Stimulated activated CD8-positive, alpha-beta memory T cell treated with anti-CD3 and anti-CD28 coated beads, Interleukin-4, amount 100 ng/mL, for 4 hours (primary cell): ENCODE results near the gene MYRIP.

Source experiments
- DNase-seq, 2 donors: peaks; one replicate each; pipeline ENCODE4 v3.0.0-alpha.2; 2020; ENCODE audit warnings: low read depth in 2 of 2, low spot score in 1 of 2

The MYRIP gene

DNA sequence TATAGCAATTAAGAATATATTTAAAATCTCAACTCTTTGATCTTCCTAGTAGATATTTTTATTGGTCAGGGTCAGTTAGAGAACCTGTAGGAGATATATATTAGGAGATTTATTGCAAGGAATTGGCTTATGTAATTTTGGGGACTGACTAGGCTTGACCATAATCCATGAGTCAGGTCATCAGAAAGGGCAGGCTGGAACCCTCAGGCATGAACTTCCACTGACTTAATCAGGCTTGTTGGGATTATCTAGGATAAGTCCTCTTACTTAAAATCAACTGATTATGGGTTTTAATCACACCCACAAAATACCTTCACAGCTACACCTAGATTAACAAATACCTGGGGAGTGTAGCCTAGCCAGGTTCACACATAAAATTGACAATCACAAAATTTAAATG is 156.1 kb downstream of the MYRIP start:
- DNase-seq: no peak

DNA sequence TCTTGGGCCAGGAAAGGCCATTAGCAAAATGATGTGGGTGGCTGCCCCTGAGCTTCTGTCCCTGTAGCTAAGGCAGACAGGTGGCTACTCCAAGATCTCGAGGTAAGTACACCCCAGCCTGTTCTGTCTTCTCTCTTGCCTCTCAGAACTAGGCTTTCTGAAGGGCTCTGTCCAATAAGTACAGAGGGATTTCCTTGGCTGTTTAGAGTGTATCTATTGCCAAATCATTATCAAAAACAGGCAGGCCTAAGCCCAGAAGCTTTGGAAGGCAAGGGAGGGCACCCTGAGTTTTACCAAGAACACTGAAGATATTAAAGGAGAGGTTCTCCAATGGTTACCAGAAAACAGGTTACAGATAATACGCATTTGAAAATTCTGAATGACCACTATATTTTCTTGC is 156.6 kb downstream of the MYRIP start:
- DNase-seq: no peak

DNA sequence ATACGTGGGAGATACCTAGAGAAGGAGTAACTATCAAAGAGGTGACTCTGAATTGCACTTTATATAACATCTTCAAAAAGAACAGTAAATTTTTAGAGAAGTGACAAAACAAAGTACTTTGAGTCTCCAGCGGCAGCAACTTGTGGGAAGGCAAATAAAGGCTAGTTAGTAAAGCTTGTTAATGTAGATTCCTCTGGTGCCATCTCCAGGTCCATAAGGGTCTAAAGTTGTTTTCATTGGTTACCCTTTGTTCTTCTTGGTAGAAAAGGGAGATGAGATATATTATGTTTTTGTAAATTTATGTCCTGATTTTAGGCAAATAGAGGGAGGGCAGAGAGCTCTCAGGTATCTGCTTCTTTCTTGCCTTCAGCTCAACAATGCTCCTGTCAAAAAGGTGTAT is 161.6 kb downstream of the MYRIP start:
- no peak for DNase-seq

DNA sequence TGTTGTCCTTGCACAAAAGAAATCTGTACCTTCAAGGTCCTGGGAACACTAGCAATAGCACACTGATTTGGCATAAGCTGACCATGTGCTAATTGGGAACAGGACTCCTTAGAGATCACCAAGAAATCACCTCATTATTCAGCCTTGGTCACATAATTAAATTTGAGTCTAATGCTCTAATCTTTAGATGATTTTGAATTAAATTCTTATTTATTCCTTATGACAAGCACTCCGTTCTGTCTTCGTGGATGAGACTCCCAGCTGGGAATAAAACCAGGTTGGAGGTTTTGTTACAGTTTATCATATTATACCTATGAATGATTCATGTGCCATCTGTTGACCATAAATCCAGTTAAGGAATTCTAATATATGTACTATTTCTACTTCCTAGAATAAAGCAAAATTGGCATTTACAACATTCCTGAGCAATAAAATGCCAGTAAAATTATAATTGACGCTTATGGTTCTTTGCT is 162.2 kb downstream of the MYRIP start:
- DNase-seq: no peak

DNA sequence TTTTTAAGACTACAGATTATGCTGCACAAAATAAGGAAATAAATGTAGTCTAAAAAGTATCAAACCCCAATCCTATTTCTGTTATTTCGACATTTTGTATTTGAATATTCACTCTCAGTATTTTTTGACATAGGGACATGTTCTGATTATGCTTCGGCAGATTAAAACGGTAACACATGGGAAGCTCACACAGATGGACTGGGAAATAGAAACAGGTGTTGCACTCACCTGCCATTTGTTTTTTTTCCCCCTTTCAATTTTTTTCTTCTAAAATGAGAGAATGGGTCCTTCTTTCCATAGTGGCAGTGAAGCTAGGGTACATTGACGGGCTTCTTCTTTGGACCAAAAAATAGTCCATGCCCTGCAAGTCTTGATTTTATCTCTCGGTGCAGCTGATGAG is 163.1 kb downstream of the MYRIP start:
- DNase-seq: no peak

DNA sequence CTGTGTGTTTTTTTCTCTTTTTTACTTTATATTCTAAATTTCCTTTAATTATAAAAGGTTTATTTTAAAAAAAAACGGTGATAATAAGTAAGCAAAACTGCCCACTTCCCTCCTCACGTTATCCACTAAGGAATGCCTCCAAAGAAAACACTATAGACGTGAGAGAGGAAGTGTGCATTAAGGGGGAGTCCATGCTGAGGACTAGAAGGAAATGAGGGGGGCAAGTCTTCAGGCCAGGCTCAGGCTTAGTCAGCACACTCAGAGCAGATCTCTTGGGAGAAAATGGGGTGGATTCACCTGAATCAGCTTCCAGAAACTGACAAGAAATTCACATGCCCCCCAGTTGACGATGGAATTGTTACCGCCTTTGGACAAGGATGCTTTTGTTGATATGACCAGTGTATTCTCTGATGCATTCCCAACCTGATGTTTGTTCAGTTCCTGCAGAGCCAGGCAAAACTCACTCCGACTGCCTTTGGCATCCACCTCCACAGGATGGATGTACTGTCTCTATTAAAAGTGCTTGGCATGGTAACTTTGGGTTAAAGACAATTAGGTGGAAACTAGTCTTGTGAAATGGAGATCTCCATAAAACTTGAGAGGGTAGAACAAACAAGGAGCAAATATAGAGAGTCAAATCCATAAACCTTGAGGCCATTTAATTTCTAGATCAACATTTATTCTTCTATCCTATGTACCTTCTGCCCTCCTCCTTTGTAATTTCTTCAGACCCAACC is 167.8 kb downstream of the MYRIP start:
- no peak for DNase-seq

DNA sequence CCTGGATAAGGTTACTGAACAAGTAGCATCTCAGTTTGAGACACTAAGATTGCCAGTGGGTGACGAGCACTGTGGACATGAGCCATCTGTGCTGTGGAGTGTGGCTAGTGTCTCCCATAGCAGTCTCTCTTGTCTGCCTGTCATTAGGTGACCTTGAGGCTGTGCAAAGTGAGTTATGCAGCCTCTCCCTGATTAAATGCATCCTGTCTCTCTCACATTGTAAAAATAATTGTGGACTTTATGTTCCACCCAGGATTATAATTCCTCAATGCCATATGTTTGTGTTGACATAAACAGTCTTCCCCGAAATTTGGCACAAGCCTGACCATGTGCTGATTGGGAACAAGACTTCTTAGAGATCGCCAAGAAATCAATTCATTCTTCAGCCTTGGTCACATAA is 168.9 kb downstream of the MYRIP start:
- DNase-seq: no peak

DNA sequence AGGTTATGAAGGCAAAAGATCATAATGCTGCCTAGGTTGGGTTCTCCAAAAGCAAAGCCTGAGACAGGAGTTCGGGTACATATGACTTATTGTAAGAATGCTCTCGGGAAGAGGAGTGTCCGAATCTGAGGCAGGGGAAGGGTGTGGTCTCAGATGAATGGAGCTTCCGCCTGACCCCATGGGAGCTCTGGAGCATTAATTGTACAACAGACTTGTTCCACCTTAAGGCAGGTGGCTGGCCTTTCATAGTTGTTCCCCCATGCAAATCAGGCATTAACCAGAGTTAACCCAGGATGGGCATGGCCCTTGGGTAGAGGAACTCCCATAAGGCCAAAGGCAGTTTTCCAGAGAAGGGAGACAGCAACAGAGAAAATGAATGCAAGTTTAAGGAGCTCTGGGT is 170.6 kb downstream of the MYRIP start:
- no peak for DNase-seq

DNA sequence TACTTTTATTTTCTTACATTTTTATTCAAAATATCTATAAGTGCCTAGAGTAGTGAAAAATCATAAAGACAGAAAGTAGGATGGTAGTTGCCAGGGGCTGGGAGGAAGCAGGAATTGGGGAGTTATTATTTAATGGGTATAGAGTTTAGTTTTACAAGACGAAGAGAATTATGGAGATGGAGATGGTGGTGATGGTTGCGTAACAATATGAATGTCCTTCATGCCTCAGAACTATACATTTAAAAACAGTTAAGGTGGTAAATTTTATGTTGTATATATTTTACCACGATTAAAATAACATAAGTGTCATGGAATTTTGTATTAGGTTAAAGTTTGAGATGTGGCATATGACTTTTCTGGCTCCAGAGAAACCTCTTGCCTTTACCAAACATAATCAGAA is 171.4 kb downstream of the MYRIP start:
- DNase-seq: no peak

DNA sequence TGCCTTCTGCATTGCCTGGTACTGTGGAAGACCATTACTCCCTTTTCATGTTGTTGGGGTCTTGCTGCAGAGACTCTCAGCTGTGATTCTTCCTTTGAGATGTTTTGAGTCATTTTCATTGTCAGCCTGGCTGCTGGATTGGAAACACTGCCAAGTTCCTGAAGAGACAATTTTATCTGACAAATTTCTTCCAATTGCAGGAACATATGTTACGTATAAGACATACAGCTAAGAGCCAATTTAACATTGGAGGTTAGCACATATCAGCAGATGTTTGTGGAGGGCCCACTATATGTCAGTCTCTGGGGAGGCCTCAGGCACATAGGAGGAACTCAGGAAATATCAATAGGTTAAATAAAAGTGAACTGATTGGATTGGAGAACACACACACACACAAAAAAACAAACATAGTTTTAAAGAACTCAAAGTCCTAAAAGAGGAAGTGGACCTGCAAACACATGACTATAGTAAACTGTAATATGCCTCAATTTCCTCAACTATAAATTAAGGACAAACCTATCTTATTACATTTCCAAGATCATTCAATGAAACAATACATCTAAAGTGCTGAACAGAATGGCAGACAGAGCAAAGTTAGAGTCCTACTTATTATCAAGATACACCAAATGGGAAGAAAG is 172.3 kb downstream of the MYRIP start:
- no peak for DNase-seq

DNA sequence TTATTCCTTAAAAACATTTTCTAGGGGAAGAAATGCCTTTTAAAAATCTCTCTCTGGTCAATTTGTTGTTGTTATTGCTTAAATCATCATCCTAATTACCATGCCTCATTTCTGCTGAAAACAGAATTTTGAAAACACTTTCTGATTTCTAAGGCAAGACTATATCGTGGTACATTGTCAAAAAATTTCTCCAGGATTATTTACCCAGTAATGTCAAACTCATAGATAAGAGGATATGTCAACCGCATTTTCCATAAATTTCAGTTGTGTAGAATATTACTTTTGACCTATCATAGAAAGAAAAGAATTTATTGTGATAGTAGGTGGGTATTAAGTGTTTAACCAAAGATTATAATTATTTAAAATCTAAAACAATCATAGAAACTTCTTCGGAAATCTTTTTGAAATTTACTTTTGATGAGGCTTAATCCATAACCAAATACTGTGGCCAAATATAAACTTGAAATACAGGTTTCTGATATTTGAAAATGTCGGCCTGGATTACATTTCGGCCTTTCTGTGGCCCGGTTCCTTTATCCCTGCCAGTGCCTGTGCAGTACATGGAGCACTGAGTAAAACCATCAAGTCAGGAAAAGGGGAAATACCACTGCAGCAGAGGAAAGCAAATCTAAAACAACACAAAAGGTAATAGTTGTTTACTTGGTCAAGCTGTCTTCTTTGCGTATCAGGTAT is 173.4 kb downstream of the MYRIP start:
- no peak for DNase-seq

DNA sequence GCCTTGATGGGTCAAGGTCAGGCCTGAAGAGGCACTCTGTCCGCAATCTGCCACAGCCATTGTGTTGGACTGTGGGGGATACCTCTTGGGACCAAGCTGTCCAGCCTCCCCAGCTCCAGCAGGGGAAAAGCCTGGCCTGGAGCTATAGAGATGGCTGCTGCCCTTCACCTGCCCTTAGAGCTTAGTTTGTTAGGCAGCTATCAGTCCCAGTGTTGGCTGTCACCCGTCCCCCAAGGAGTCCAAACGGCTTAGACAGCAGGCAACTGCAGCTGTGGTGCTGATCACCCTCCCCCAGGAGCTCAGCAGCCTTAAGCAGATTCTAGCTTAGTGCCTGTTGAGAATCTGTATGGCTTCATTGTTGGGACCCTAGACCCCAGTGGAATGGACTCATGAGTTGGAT is 180.3 kb downstream of the MYRIP start:
- DNase-seq: no peak

DNA sequence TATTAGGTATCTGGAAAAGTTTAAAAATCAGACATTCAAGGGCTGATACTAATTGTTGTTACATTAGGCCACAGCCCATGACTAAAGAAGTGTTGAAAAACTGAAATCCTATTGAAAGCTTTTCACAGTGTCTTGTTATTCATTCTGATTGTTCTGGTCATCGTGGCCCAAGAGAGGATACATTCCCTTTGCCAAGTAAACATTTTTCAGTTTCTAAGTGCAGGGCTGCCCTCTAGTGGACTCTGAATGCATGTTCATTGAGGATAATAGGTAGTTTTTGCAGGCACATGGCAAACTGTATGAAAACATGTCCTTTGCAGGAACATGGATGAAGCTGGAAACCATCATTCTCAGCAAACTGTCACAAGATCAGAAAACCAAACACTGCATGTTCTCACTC is 181.1 kb downstream of the MYRIP start:
- no peak for DNase-seq

DNA sequence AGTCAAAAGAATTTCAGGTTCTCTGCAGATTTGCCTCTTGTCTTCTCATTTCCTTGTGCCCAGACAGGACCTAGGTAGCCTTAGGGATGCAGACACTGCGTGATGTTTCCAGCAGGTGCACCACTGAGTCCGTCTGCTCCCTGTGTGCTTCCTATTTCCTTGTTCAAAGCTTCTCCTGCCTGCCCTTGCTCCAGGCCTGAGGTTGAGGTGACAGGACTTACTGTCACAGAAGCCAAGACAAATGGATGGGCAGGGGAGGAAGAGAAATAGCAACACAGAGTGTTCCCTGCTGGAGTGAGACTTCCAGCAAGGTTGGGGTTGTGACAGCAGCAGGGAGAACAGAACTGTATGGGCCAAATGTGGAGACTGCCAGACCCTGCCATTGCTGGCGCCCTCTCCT is 199.4 kb downstream of the MYRIP start:
- no peak for DNase-seq

DNA sequence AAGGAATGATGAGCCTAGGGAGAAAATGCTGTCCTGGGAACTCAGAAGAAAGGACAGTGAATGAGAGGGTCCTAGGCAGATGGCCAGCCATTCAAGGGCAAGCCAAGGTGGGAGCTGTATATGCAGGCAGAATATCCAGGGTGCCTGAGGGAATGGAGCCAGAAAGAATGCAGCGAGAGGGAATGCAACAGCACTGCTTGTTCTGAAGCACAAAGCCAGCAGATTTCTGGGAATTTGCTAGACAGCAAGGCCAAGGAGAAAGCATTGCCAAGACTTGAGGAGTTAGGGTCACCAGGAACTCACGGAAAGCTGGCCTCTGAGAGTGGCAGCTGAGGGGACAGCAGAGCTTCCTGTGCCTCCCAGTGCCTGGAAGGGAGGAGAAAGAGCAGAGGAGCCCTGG is 200.6 kb downstream of the MYRIP start:
- DNase-seq: no peak

DNA sequence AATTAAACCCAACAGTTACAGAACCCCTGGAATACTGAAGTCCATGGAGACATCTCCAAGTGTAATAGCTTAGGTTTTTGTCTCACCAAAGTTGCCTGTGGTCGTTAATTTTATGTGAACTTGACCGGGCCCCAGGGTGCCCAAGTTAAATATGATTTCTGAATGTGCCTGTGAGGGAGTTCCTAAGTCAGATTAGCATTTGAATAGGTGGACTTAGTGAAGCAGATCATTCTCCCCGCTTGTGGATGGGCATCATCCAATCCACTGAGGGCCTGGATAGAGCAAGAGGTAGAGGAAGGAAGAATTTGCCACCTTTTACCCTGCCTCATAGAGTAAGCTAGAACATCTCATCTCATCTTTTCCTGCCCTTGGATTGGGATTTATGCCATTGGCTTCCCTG is 203.0 kb downstream of the MYRIP start:
- no peak for DNase-seq

DNA sequence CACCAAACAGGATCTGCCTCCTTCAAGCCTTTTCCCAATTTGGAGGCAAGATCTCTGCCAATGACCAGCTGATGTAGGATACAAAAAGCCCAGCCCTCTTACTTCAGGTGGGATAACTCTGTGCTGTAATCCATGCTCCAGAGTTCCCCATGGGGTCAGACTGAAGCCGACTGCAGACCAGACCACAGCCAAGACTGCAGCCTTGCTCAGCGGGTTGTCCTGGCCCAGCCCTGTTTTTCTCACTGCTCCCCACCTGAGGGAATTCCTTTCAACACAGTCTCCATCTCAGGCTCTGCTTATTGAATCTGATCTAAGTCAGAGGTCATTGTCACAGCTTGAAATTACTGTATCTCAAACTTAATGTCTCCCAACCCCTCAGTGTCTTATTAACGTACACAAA is 207.0 kb downstream of the MYRIP start:
- no peak for DNase-seq

DNA sequence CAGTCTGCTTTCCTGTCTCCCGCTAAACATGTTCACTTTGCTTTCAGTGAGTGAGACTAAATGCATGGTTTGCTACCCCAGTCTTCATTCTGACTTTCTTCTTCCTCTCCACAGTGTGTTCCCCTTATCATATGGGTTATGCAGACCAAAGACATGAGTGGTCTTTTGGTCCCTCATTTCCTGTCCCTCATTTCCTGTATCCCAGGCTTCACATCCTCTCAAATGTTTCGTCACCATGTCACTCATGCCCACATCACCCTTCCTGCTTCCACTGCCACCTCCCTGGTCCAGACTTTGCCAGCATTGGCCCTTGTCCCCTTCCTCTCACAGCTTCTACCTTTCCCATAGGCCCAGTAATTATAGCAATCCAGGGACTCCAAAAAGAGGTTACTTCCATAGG is 209.0 kb downstream of the MYRIP start:
- DNase-seq: no peak

DNA sequence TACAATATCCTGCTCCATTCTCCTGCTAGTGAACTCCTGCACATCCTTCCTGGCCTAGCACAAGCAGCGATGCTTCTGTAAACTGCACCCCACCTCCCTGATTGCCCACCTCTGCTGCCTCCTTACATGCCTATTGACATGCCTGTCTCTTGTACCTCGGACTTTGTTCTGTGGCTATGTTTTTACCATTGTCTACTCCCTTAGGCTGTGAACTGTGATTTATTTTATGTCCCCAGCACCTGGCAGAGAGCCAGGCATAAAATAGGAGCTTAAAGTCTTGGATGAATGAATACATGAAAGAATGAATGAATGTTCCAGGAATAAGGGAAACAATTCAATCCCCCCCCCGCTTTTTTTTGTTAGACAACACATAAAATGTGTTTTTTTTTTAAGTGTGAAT is 210.0 kb downstream of the MYRIP start:
- no peak for DNase-seq

DNA sequence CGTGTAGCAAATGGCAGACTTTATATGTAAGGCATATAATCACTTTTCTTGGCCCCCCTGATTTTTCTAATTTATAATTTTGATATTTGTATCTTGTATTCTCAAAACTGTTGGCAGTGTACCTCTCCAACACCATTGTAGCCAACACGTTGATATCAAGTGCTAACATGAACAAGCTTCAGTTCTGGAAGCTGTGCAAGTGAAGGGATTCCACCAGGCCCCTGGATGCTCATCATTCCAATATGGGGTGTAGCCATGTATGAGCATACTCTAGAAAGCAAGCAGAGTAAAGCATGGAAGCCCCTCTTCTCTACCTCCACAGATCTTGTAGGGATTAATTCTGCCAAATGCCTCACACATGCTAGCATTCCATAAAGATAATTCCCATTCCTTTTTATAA is 211.3 kb downstream of the MYRIP start:
- no peak for DNase-seq

DNA sequence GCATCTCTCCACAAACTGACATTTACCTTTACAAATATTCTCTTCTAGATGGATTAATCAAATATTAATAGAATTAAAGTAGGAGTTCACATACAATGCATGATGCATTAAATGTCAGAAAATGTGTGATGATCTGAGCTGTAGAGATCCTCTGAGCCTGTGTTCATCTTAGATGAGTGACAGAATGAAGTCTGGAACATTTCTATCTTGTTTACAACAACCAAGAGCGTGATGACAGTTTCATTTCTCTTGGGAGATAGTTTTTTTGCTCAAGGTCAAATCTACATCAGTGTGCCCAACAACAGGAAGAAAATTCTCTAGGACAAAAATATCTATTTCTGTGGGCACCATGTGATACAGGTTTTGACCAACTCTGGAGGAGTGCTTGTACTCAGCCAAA is 211.9 kb downstream of the MYRIP start:
- no peak for DNase-seq

DNA sequence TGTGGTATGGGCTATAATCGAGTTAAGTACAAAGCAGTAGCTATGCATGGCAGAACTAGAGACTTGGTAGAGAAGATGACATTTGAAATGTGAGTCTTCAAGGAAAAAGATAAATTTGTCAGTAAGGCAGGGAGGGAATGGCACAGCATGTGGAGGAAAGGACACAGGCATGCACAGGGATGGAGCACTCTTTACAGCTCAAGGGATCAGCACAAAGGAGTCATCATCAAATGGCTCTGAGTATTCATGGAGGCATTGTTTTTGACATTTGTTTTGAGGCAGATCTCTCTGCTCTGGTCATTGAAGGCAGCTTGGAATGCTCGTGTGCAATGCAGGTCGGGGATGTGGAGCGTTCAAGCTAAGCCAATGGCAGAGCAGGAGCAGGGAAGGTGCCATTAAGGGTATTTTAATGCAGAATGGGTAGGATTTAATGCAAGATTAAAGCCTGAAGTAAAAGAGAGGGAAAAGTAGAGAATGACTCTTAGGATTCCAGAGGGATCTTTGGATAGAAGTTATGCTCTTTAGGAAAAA is 213.0 kb downstream of the MYRIP start:
- DNase-seq: no peak
